GM15510 (cell line): ENCODE measurements around the gene HACE1.

Source experiments
- POLR2A ChIP-seq: IDR thresholded peaks from 3 replicates; pipeline ENCODE4 v1.6.1; 2011; ENCODE audit warnings: borderline replicate concordance; ENCODE audit not compliant: insufficient read length; ENCODE audit errors: extremely low read depth

HACE1 gene

GRCh38 chr6:104843229-104843628, 16.5 kb downstream of the HACE1 start:
- no peak for TF ChIP-seq POLR2A

DNA sequence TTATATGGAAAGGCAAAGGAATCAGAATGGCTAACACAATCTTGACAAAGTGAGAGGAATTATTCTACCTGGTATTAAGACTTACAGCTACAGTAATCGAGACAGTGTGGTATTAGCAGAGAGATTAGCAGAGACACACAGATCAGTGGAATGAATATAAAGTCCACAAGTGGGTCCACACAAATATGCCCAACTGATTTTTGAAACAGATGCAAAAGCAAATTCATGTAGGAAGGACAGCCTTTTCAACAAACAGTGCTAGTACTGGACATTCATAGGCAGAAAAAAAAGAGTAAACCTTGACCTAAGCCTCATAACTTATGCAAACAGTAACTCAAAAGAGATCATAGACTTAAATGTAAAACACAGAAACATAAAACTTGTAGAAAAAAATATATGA, 22.6 kb downstream of the HACE1 start:
- no peak for TF ChIP-seq POLR2A

- TF ChIP-seq POLR2A, result no peak
Observed at GRCh38 chr6:104835782-104836181, 23.9 kb downstream of the HACE1 start.

GRCh38 chr6:104829183-104829958, 30.3 kb downstream of the HACE1 start:
- TF ChIP-seq POLR2A, result no peak

- TF ChIP-seq POLR2A, result no peak
Observed at GRCh38 chr6:104828478-104828877, 31.2 kb downstream of the HACE1 start.

DNA sequence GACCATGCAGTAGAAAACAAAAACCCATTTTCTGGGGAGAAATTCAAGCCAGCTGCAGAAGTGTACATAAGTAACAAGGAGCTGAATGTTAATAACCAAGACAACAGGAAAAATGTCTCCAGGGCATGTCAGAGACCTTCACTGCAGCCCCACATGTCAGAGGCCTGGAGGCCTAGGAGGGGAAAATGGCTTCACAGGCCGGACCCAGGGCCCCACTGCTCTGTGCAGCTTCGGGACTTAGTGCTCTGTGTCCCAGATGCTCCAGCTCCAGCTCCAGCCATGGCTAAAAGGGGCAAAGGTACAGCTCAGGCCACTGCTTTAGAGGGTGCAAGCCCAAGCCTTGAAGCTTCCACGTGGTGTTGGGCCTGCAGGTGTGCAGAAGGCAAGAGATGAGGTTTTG, 43.6 kb downstream of the HACE1 start:
- no peak for TF ChIP-seq POLR2A

- no peak for TF ChIP-seq POLR2A
Observed at GRCh38 chr6:104814743-104815142, 45.0 kb downstream of the HACE1 start.

GRCh38 chr6:104813552-104813951, 46.2 kb downstream of the HACE1 start:
- no peak for TF ChIP-seq POLR2A

- no peak for TF ChIP-seq POLR2A
Observed at GRCh38 chr6:104809116-104809515, 50.6 kb downstream of the HACE1 start.

DNA sequence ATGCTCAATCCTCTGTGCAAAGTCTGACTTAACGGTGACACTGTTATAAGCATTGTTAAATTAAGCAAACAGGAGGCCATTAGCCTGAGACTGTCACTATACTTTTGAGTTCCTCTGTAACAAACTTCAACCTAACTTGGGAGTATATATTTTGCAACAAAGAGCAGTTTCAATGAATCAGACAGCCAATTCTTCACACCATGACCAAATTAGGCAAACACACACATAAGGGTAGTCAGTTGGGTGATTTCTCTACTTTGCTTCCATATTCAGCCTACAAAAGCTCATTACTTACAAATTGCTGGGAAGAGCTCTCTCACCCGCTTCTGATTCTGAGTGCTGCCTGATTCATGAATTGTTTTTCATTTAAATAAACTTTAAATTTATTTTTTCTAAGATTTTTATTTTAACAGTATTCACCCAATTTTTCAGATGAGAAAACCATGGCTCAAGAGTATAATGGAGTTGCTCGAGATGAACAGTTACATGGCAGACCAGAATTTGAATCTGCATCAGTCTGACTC, 60.5 kb downstream of the HACE1 start:
- TF ChIP-seq POLR2A, result no peak

GRCh38 chr6:104796031-104796785, 63.5 kb downstream of the HACE1 start:
- no peak for TF ChIP-seq POLR2A

- TF ChIP-seq POLR2A, result no peak
Observed at GRCh38 chr6:104795363-104795762, 64.4 kb downstream of the HACE1 start.

DNA sequence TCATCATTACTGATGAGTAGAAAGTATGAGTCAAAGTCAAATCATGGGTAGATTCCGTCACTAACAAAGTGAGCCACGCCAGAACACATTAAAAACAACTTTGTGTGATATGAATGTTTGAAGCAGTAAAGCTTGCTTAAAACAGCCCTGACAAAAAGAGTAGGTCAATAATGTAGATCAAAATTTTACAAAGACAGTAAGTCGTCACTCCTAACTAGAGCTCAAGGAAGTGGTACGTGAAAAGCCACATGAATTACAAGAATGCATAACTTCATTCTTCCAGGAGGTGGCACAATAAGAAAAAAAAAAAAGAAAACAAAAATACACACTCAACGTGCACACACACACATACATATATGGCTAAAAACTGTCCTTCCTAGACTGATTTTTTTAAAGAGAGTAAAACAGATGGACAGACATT, 69.9 kb downstream of the HACE1 start:
- TF ChIP-seq POLR2A, result no peak

DNA sequence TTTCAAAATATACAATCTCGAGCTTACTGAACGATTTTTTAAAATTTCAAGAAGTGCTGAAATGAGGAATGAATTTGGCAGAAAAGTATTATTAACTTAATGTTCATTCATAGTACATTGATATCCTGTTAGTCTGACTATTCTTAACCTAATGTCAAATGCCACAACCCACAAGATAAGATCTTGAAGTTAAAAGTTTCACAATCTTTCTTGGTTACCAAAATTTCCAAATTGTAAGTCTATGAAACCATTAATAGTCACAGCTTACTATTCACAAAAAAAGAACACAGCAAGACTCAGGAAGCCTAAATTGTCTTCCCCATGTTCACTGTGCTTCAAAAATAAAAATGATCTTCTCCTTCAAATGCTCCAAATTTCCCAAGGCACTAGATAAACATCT, 71.3 kb downstream of the HACE1 start:
- TF ChIP-seq POLR2A, result no peak

DNA sequence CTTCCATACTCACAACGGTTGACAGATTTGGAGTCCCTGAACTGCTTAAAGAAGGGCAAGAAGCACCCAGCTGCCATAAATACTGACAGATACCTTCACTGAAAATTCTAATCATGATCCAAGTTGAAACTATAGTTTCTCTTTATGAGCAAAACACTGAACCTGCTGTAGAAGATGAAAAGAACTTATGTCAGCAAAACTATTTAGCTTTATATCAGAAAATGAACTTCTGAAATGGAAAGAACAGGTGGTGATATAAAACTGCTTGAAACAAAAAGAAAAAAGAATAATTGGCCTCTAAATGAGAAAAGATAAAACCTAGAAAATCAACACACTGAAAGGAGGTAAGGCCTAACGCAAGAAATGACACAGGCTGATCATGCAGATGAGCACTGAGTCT, 72.4 kb downstream of the HACE1 start:
- no peak for TF ChIP-seq POLR2A

- TF ChIP-seq POLR2A, result no peak
Observed at GRCh38 chr6:104784884-104785283, 74.8 kb downstream of the HACE1 start.
